T-helper 22 cell (primary cell): Measurements from ENCODE around the gene C19orf38.
"Not testable (repeated sequence)": the region's sequence is repeated elsewhere in the genome, so short reads cannot be mapped to it uniquely, and the experiment has no call there.

ENCODE experiments used
- DNase-seq: peaks from one replicate; pipeline ENCODE4 v3.0.0-alpha.2; 2020; ENCODE audit warnings: low read depth

The C19orf38 gene

DNA sequence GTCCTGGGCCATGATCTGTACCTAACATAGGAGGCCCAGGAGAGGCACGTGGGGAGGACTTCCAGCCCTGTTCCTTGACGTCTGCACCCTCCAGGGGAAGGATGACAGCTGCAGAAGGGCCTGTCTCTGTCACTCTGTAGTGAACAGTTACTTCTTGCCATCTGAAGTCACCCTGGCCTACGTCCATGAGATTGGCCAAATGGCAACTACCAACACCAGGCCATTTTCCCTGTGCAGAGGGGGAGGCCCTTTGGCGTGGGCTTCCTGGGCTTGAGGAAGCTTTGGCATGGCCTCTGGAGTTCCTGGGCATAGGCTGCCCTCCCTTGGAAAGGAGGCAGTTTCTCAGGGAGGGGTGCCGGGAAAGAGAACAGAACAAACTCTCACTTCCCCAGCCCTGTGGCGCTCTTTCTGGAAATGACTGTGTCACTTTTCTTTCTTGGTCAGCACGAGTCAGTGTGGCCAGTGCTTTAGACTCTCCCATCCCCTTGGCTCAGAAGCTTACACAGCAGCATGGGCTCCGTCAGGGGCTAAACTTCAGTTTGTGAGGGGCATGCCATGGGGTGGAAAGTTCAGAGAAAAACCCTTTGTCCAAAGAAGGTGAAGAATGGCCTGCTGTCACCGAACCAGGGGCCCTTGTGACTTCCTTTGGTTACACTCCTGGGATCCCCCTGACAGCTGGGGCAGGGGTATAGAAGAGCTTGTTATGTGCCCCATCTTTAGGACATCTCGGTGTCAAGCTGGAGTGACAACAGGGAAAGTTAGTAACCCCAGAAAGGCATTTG, 28.4 kb downstream of the C19orf38 start:
- DNase-seq, result no peak

DNA sequence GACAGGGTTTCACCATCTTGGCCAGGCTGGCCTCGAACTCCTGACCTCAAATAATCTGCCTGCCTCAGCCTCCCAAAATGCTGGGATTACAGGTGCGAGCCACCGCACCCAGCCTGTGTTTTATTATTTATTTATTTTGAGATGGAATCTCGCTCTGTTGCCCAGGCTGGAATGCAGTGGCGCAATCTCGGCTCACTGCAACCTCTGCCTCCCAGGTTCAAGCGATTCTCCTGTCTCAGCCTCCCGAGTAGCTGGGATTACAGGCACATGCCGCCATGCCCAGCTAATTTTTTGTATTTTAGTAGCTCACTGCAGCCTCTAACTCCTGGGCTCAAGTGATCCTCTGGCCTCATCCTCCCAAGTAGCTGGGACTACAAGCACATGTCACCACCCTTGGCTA, 29.4 kb downstream of the C19orf38 start:
- DNase-seq, result not testable (repeated sequence)

DNA sequence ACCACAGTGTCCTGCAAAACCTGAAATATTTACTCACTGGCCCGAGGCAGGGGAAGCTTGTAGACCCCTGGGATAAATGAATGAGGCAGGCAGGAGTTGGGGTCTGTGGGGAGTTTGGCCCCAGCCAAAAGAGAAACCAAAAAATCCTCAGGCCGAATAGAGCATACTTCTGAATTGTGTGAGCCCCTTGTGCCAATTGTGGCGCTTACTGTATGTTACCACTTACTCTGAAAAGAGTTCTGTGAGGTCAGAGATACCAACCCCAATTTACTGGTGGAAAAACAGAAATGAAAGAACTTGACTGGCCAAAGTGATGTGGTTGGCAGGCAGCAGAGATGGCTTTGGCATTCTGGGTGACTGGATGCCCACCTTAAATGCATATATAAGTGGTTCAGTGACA, 30.0 kb downstream of the C19orf38 start:
- DNase-seq, result no peak

GRCh38 chr19:10881403-10882107, 33.3 kb downstream of the C19orf38 start:
- DNase-seq, result no peak

- no peak for DNase-seq
Observed at GRCh38 chr19:10882108-10882457, 33.9 kb downstream of the C19orf38 start.

DNA sequence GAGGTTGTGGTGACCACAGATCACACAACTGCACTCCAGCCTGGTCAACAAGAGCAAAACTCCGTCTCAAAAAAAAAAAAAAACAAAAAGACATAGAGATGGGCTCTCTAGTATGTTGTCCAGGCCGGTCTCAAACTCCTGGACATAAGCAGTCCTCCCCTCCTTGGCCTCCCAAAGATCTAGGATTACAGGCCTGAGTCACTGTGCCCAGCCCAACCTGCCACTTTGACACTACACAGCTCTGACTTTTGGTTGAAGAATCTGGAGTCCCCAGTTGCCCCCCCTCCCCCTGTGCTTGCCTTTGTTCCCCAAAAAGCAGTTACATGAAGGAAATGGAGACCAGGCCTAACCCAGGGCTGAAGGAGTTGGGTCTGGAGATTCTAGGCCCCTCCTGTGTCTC, 36.1 kb downstream of the C19orf38 start:
- DNase-seq, result no peak

DNA sequence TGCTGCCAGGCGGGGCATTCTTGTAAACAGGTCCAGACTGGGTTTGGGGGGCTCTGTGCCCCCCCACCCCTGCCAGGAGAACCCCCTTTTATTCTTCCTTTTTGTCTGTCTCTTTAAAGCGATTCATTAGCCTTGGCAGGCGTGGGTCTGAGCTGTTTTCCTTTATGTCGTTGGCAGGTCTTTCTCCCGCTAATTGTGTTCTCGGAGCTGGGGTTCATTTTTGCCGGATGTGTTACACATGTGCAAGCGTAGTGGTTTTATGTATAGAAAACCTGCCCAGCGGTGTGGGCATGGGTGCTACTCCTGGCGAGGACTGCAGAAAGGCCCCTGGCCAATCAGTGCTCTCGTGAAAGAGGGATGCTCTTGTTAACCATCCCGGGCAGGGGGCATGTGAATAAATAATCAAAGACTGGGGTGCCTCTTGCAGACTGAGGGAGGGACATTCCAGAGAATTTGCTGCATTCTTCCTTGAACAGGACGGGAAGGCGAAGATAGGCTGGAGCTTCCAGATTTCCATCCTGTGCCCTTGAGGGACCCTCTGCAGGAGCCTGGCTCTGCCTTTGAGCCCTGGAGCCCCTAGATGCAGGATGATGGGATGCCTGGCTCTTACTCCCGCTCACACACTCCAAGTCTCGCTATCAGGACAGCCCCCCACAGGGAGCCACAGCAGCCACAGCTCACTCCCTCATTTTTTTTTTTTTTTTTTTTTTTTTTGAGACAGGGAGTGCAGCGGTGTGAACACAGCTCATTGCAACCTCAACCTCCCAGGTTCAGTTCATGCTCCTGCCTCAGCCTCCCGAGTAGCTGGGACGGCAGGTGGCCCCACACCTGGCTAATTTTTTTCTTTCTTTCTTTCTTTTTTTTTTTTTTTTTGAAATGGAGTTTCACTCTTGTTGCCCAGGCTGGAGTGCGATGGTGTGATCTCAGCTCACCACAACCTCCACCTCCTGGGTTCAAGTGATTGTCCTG, 37.3 kb downstream of the C19orf38 start:
- DNase-seq, result no peak

DNA sequence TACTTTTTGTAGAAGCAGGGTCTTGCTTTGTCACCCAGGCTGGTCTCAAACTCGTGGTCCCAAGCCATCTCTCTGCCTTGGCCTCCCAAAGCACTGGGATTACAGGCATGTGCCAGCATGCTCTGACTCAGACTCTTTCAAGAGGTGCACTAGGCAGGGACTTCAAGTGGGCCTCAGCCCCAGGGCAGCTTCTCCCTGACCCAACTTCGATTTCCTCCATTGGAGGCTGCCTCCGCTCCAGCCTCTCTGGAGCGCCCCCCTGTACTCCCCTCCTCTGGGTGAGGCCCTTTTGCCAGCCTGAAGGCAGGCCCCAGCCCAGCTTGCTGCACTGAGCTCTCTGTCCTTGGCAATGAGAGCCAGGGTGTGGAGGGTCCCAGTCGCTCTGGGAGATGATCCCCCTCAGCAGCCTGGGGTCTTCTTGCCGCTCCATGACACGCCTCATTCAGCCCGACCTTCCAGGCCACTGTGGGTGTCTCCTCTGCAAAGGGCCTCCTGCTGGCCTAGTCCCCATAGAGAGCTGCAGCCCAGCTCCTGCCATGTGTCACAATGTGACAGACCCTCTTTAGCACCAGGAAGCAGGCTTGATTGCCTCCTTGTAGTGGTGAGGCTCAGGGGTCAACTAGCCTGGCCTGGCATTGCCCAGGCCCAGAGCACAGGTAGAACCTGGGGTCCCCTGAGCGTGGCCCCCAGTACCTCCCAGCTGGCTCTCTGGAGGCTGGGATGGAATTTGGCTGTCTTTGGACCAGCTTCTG, 39.6 kb downstream of the C19orf38 start:
- DNase-seq, result no peak

- DNase-seq, result no peak
Observed at GRCh38 chr19:10888421-10888866, 40.2 kb downstream of the C19orf38 start.

DNA sequence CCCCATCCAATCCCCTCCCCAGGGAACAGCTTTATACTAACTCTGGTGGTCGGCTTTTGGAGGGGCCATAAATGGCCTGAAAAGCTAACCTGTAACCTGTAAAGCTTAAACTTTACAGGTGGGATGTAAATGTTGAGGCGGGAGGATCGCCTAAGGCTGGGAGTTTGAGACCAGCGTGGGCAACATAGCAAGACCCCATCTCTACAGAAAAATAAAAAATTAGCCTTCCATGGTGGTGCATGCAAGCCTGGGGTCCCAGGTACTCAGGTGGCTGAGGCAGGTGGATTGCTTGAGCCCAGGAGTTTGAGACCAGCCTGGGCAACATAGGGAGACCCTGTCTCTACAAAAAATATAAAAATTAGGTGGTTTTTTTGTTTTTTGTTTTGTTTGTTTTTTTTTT, 41.7 kb downstream of the C19orf38 start:
- no peak for DNase-seq

GRCh38 chr19:10891405-10892086, 43.3 kb downstream of the C19orf38 start:
- DNase-seq, result no peak

DNA sequence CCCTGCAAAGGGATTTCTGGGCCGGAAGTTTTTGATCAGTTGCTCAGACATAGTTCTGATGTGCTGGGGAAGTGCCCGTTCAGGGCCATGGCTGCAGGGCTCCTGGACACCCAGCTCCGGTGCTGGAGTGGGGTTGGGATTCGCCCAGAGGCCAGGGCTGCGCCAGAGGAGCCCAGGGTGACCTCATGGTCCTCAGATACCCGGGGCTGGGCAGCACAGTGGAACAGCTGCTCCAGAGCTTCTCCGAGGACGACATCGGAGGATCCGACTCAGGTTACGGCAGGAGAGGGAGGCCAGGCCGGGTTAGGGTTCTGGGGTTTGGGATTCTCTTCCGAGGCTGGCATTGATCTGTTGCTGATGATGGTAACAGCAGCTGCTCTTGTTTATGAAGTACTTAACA, 44.0 kb downstream of the C19orf38 start:
- no peak for DNase-seq

- no peak for DNase-seq
Observed at GRCh38 chr19:10894911-10895213, 46.6 kb downstream of the C19orf38 start.

DNA sequence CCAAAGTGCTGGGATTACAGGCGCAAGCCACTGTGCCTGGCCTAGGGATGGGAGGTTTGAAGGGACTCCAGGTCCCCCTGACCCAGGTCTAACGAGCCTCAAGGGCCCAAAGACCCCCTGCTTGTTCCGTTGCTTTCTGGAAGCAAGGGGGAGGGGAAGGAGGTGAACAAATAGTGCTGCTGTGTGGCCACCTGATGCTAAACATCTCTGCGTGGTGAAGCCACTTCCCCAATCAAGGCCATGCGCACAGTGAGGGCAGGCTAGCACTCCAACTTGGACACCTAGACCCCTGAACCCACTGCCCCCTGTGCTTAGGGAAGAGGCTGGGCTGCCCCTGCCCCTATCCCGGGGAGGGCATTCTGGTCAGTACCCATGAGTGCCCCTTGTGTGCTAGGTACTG, 47.1 kb downstream of the C19orf38 start:
- DNase-seq, result no peak

GRCh38 chr19:10895920-10896319, 47.7 kb downstream of the C19orf38 start:
- no peak for DNase-seq

DNA sequence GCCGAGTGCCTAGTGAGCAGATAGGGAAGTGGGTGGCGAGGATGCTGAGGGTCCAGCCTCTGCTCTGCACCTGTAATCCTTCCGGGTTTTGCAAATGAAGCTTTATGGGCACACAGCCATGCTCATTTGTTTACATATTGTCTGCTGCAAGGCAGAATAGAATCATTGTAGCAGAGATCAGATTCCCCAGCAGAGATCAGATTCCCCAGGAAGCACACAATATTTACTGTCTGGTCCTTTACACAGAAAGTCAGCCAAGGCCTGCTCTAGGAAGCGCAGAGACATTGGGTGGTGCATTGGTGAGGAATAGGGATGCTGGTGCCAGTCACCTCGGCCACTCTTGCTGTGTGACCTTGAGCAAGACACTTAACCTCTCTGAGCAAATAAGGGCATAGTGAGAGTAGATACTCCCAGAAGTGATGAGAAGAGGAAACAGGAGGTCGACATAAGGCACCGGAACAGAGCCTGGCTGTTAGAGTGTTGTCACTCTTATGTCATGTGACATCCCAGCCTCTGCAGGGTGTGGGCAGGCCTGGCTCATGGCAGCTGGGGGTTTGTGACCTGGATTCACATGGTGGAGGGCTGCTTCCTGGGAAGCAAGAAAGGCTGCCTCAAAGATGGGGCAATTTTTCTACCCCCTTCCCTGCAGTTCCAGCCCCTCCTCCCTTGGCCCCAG, 48.8 kb downstream of the C19orf38 start:
- no peak for DNase-seq

DNA sequence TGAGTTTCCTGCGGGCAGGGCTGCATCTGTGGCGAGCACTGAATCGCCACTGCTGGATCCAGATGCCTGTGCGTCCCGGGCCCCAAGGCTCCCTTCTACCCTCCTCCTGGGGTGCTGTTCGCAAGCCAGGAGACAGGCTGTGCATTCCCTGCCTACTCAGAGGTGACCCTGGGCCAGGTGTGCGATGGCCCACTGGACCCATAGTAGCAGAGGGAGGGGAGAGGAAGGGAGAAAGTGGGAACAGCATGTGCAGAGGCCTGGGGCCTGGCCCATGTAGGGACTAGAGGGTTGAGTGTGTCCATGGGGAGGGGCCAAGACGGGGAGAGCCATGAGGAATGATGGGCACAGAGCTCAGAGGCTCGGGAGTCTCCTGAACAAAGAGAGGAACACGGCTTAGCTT, 50.4 kb downstream of the C19orf38 start:
- DNase-seq, result no peak

- DNase-seq, result no peak
Observed at GRCh38 chr19:10899151-10899653, 51.0 kb downstream of the C19orf38 start.

GRCh38 chr19:10907925-10908324, 59.7 kb downstream of the C19orf38 start:
- DNase-seq, result no peak

DNA sequence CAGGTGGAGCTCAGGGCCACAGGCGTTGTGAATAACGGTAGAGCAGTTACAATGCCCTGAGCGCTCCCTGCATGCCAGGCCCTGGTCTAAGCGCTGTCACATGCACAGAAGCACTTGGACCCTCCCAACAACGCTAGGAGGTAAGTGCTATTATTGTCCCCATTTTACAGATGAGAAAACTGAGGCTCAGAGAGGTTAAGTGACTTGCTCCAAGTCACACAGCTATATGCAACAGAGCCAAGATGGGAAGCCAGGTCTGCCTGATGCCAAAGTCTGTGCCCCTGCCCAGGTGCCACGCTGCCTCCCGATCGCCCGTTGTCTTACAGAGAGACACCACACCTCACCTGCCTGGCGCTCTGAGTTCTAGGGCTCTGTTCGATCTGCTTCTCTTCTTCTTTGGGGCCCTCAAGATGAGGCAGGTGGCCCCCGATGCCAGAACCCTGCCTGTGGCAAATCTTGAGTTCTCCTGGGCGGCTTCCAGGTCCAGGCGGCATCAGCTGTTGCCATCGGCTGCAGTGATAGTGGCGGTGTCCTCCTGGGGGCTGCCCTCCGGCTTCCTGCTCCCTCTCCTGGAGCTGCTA, 60.3 kb downstream of the C19orf38 start:
- no peak for DNase-seq
